IMR-90 (cell line): ENCODE results near the gene EFHC1. TPM values are rescaled to one million over a fixed set of nuclear protein-coding genes. Genes with fewer than 3 reads are reported as not detected.
A peak's percentile ranks its signal among the peaks of the same experiment; 100 is the strongest.

ENCODE experiments used
- ATAC-seq: fragments of 200-7000 bp; cut with Tn5 transposase; 2 replicates; pipeline ENCODE4 v1.9.1; 2020; ENCODE audit warnings: low read depth, mild to moderate bottlenecking, moderate library complexity
- BruUV-seq: library from RNA; stranded (reverse); fragments of 400-500 nt; replicated peaks from 2 replicates; lab custom pipeline; 2021; lab: Mats Ljungman, UMichigan
- CTCF ChIA-PET: fragments of 300-600 bp; formaldehyde crosslinking; extraction: SDS; loops from one replicate; lab custom pipeline; 2021; ENCODE audit warnings: antibody characterized with exemption; lab: Yijun Ruan, JAX
- POLR2A ChIA-PET: fragments of 300-600 bp; sonication (Branson Sonifier 250); formaldehyde crosslinking; loops from one replicate; lab custom pipeline; 2022; ENCODE audit warnings: antibody characterized with exemption; ENCODE audit not compliant: unreplicated experiment; lab: Charles Lee
- DNase-seq: peaks from one replicate; pipeline ENCODE4 v3.0.0; 2013
- H2AFZ ChIP-seq: replicated peaks from 2 replicates; pipeline ENCODE3; 2013; ENCODE audit warnings: low read length, mild to moderate bottlenecking; ENCODE audit not compliant: poor library complexity
- H2AK5ac ChIP-seq: 2 replicates; pipeline ENCODE4 v1.6.1; 2013; ENCODE audit warnings: low read depth, low read length, inconsistent platforms
- H2AK9ac ChIP-seq: replicated peaks from 2 replicates; pipeline ENCODE3; 2013; ENCODE audit warnings: mild to moderate bottlenecking, low read depth, low read length, moderate library complexity; ENCODE audit not compliant: poor library complexity
- H2BK120ac ChIP-seq: 2 replicates; pipeline ENCODE4 v1.6.1; 2013; ENCODE audit warnings: low read depth, low read length, inconsistent platforms
- H2BK15ac ChIP-seq: 3 replicates; pipeline ENCODE4 v1.6.1; 2013; ENCODE audit warnings: low read depth, low read length, inconsistent platforms
- H2BK20ac ChIP-seq: 2 replicates; pipeline ENCODE4 v1.6.1; 2013; ENCODE audit warnings: low read depth, mild to moderate bottlenecking, inconsistent platforms, low read length, moderate library complexity
- H2BK5ac ChIP-seq: 2 replicates; pipeline ENCODE4 v1.6.1; 2013; ENCODE audit warnings: mild to moderate bottlenecking, low read depth, low read length, inconsistent platforms; ENCODE audit not compliant: poor library complexity, severe bottlenecking
- H3K14ac ChIP-seq: replicated peaks from 2 replicates; pipeline ENCODE4 v1.6.1; 2013; ENCODE audit warnings: low read depth, low read length, inconsistent platforms
- H3K18ac ChIP-seq: 2 replicates; pipeline ENCODE4 v1.6.1; 2013; ENCODE audit warnings: low read depth, low read length, control low read depth
- H3K23ac ChIP-seq: 2 replicates; pipeline ENCODE4 v1.6.1; 2013; ENCODE audit warnings: low read depth, low read length, inconsistent platforms
- H3K27ac ChIP-seq: 2 replicates; pipeline ENCODE4 v1.5.1; 2013; ENCODE audit warnings: mild to moderate bottlenecking, control low read depth, low read length; ENCODE audit not compliant: insufficient read depth
- H3K27me3 ChIP-seq: 2 replicates; pipeline ENCODE4 v1.6.1; 2013; ENCODE audit warnings: low read length; ENCODE audit not compliant: control insufficient read depth, insufficient read depth
- H3K36me3 ChIP-seq: 2 replicates; pipeline ENCODE4 v1.6.1; 2013; ENCODE audit warnings: low read length, mixed read lengths; ENCODE audit not compliant: control insufficient read depth, insufficient read depth
- H3K4ac ChIP-seq: 2 replicates; pipeline ENCODE4 v1.6.1; 2013; ENCODE audit warnings: low read depth, low read length, inconsistent platforms
- H3K4me1 ChIP-seq: 2 replicates; pipeline ENCODE4 v1.6.1; 2013; ENCODE audit warnings: low read length, mixed read lengths; ENCODE audit not compliant: control insufficient read depth, insufficient read depth
- H3K4me2 ChIP-seq: 2 replicates; pipeline ENCODE4 v1.6.1; 2013; ENCODE audit warnings: low read depth, mild to moderate bottlenecking, control low read depth, low read length, moderate library complexity
- H3K4me3 ChIP-seq: 2 replicates; pipeline ENCODE4 v1.5.1; 2013; ENCODE audit warnings: low read depth, mild to moderate bottlenecking, control low read depth, low read length, moderate library complexity; ENCODE audit not compliant: insufficient read depth
- H3K56ac ChIP-seq: 2 replicates; pipeline ENCODE4 v1.6.1; 2013; ENCODE audit warnings: low read length, inconsistent platforms; ENCODE audit not compliant: insufficient read depth; ENCODE audit errors: extremely low read depth
- H3K79me1 ChIP-seq, 2 experiments: 2 replicates each; pipeline ENCODE4 v1.6.1; 2013; ENCODE audit warnings: low read length in 2 of 2, inconsistent platforms in 1 of 2, low read depth in 1 of 2
- H3K9ac ChIP-seq: 2 replicates; pipeline ENCODE4 v1.6.1; 2013; ENCODE audit warnings: low read depth, low read length, control low read depth
- H3K9me1 ChIP-seq: 2 replicates; pipeline ENCODE4 v1.6.1; 2013; ENCODE audit warnings: low read length, inconsistent platforms; ENCODE audit not compliant: insufficient read depth
- H3K9me3 ChIP-seq: 2 replicates; pipeline ENCODE4 v1.6.1; 2013; ENCODE audit warnings: low read length; ENCODE audit not compliant: control insufficient read depth, insufficient read depth
- H4K20me1 ChIP-seq: 2 replicates; pipeline ENCODE4 v1.6.1; 2013; ENCODE audit warnings: low read length, inconsistent platforms; ENCODE audit not compliant: insufficient read depth
- H4K5ac ChIP-seq: 2 replicates; pipeline ENCODE4 v1.6.1; 2013; ENCODE audit warnings: mild to moderate bottlenecking, low read depth, low read length, control low read depth
- H4K8ac ChIP-seq, 2 experiments: 2 replicates each; pipeline ENCODE4 v1.6.1; 2013; ENCODE audit warnings: low read depth in 2 of 2, low read length in 2 of 2, control low read depth in 1 of 2, inconsistent platforms in 1 of 2
- H4K91ac ChIP-seq: 2 replicates; pipeline ENCODE4 v1.6.1; 2013; ENCODE audit warnings: low read depth, low read length, inconsistent platforms; ENCODE audit not compliant: insufficient read depth
- BHLHE40 ChIP-seq: fragments of 150-350 bp; IDR thresholded peaks from 2 replicates; pipeline ENCODE4 v1.6.1; 2016; ENCODE audit warnings: mild to moderate bottlenecking, low read depth, low read length
- CEBPB ChIP-seq: IDR thresholded peaks from 2 replicates; pipeline ENCODE4 v1.6.1; 2012; ENCODE audit warnings: low read depth, low read length, improper control_type of control experiment
- CTCF ChIP-seq: conservative IDR thresholded peaks from 2 replicates; pipeline ENCODE4 v1.5.1; 2012; ENCODE audit warnings: mild to moderate bottlenecking, low read depth, low read length, improper control_type of control experiment
- ELK1 ChIP-seq: fragments of 150-350 bp; IDR thresholded peaks from 2 replicates; pipeline ENCODE4 v1.6.1; 2016; ENCODE audit warnings: low read depth, mild to moderate bottlenecking, low read length, moderate library complexity, borderline replicate concordance
- MAFK ChIP-seq: IDR thresholded peaks from 2 replicates; pipeline ENCODE4 v1.6.1; 2012; ENCODE audit warnings: low read depth, low read length, improper control_type of control experiment
- MAZ ChIP-seq: IDR thresholded peaks from 2 replicates; pipeline ENCODE4 v1.6.1; 2012; ENCODE audit warnings: low read depth, mild to moderate bottlenecking, low read length, improper control_type of control experiment, moderate library complexity, borderline replicate concordance
- MXI1 ChIP-seq: IDR thresholded peaks from 2 replicates; pipeline ENCODE4 v1.6.1; 2012; ENCODE audit warnings: low read depth, mild to moderate bottlenecking, low read length, moderate library complexity, borderline replicate concordance
- NFE2L2 ChIP-seq: fragments of 150-350 bp; IDR thresholded peaks from 2 replicates; pipeline ENCODE4 v1.6.1; 2016; ENCODE audit warnings: low read depth, mild to moderate bottlenecking, low read length
- RAD21 ChIP-seq: IDR thresholded peaks from 2 replicates; pipeline ENCODE4 v1.6.1; 2012; ENCODE audit warnings: low read length, improper control_type of control experiment
- RCOR1 ChIP-seq: IDR thresholded peaks from 2 replicates; pipeline ENCODE4 v1.6.1; 2012; ENCODE audit warnings: mild to moderate bottlenecking, low read length, improper control_type of control experiment; ENCODE audit not compliant: insufficient replicate concordance
- SMC3 ChIP-seq: fragments of 150-350 bp; IDR thresholded peaks from 2 replicates; pipeline ENCODE4 v1.6.1; 2016; ENCODE audit warnings: low read depth, mild to moderate bottlenecking, antibody characterized with exemption, low read length, moderate library complexity
- WGBS, 2 experiments: methylation state at CpG; one replicate each; pipeline versions ENCODE4 v1.1.5 to v1.1.7; 2013; ENCODE audit warnings: missing lambda C conversion rate in 2 of 2; ENCODE audit not compliant: insufficient read length in 1 of 2; ENCODE audit errors: extremely low coverage in 2 of 2; 5-methylcytosine and 5-hydroxymethylcytosine counted together
- dilution Hi-C: fragments of 300-500 bp; cut with HindIII; formaldehyde crosslinking; loops from one replicate; pipeline ENCODE4 v1.14.3; 2018; ENCODE audit warnings: low sequenced_read_pairs; ENCODE audit not compliant: unreplicated experiment
- in situ Hi-C: fragments of 300-500 bp; cut with MboI; formaldehyde crosslinking; loops from 3 replicates; pipeline ENCODE4 v1.14.3; 2019; ENCODE audit warnings: low sequenced_read_pairs, inconsistent platforms, mixed read lengths
- intact Hi-C: fragments of 100-400 bp; cut with micrococcal nuclease; formaldehyde crosslinking; loops from 2 replicates; pipeline ENCODE4 v1.10.0; 2022
- polyA plus RNA-seq, 3 experiments: library from polyadenylated mRNA; depleted of rRNA; stranded (reverse); fragments of >200 nt; gene quantifications; 2 replicates each; pipeline ENCODE4 v1.2.3, GENCODE V29; 2012; ENCODE audit warnings: low replicate concordance in 1 of 3
- total RNA-seq: library from RNA; depleted of rRNA; stranded (reverse); fragments of >200 nt; gene quantifications from 2 replicates; pipeline ENCODE4 v1.2.3, GENCODE V29; 2012

Gene EFHC1
- total and polyA plus RNA-seq, 2 of the 4 experiments (the other 2 are of a cell fraction) = 14.0 to 23.0 TPM

GRCh38 chr6:52544602-52545405, 124.7 kb downstream of the EFHC1 start:
- Histone ChIP-seq H2BK15ac (peak overlapping the region; percentile 77; the same call in 2 of the 3 replicates), H2AFZ (peak overlapping the region; percentile 26), H4K8ac (peak overlapping the region; percentile 45 to 94), H2BK5ac (peak overlapping the region; percentile 97), H3K27ac (peak overlapping the region; percentile 85), H3K14ac (peak overlapping the region; percentile 97), H2AK5ac (peak overlapping the region; percentile 90), H3K4ac (peak overlapping the region; percentile 98), H4K5ac (peak overlapping the region; percentile 54), H2BK20ac (peak overlapping the region; percentile 96), H3K4me2 (peak overlapping the region; percentile 25), H3K56ac (peak overlapping the region; percentile 81; the same call in 1 of the 2 replicates), H3K9ac (peak overlapping the region; percentile 16; the same call in 1 of the 2 replicates), H3K9me1 (peaks cover 58% of the 10 kb centered on the region), H3K23ac (peak overlapping the region; percentile 97), H4K91ac (peak overlapping the region; percentile 90), H2AK9ac (peak overlapping the region; percentile 74), H3K4me1 (peaks cover 66% of the 10 kb centered on the region), H2BK120ac (peak overlapping the region; percentile 97), H3K79me1 (peaks cover 38 to 88% of the 10 kb centered on the region in 2 experiments; a peak in 3 of 4 replicates), H3K9me3 (no peaks in the 10 kb centered on the region), H3K36me3 (peaks cover 14% of the 10 kb centered on the region; the same call in 1 of the 2 replicates), H4K20me1 (peaks cover 26% of the 10 kb centered on the region), H3K27me3 (no peaks in the 10 kb centered on the region), H3K18ac (peak overlapping the region; percentile 96), H3K4me3 (no peak overlapping the region)
- TF ChIP-seq MAFK (no peak), ELK1 (no peak), RAD21 (no peak), CTCF (no peak), NFE2L2 (no peak), MAZ (no peak), BHLHE40 (no peak), RCOR1 (no peak), SMC3 (no peak), MXI1 (no peak), CEBPB (no peak)
- BruUV-seq = no TSS peak
- WGBS, 2 experiments = 37% methylated on average over 2 of the region's 9 CpGs; no CpG with 5 or more reads in 1 of the 2 experiments
- in situ Hi-C loops (no loop called here), intact Hi-C loops (no loop called here), dilution Hi-C loops (no loop called here)
- ChIA-PET CTCF (no interaction called here), POLR2A (no interaction called here)
- DNase-seq (peak; percentile 44), ATAC-seq (peak; percentile 38)
